T follicular helper cell (primary cell): ENCODE measurements around the gene GPRASP3.
"Not testable (repeated sequence)": the region's sequence is repeated elsewhere in the genome, so short reads cannot be mapped to it uniquely, and the experiment has no call there.

ENCODE experiments used
- DNase-seq: peaks from one replicate; pipeline ENCODE4 v3.0.0-alpha.2; 2020; ENCODE audit warnings: low read depth
- total RNA-seq, 2 experiments: gene quantifications; one replicate each; lab custom pipeline; 2026; lab: John Stamatoyannopoulos, UW

The GPRASP3 gene, protein sequence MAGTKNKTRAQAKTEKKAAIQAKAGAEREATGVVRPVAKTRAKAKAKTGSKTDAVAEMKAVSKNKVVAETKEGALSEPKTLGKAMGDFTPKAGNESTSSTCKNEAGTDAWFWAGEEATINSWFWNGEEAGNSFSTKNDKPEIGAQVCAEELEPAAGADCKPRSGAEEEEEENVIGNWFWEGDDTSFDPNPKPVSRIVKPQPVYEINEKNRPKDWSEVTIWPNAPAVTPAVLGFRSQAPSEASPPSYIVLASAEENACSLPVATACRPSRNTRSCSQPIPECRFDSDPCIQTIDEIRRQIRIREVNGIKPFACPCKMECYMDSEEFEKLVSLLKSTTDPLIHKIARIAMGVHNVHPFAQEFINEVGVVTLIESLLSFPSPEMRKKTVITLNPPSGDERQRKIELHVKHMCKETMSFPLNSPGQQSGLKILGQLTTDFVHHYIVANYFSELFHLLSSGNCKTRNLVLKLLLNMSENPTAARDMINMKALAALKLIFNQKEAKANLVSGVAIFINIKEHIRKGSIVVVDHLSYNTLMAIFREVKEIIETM
- total RNA-seq = 0 to 0.06 reads per million in 2 experiments

DNA sequence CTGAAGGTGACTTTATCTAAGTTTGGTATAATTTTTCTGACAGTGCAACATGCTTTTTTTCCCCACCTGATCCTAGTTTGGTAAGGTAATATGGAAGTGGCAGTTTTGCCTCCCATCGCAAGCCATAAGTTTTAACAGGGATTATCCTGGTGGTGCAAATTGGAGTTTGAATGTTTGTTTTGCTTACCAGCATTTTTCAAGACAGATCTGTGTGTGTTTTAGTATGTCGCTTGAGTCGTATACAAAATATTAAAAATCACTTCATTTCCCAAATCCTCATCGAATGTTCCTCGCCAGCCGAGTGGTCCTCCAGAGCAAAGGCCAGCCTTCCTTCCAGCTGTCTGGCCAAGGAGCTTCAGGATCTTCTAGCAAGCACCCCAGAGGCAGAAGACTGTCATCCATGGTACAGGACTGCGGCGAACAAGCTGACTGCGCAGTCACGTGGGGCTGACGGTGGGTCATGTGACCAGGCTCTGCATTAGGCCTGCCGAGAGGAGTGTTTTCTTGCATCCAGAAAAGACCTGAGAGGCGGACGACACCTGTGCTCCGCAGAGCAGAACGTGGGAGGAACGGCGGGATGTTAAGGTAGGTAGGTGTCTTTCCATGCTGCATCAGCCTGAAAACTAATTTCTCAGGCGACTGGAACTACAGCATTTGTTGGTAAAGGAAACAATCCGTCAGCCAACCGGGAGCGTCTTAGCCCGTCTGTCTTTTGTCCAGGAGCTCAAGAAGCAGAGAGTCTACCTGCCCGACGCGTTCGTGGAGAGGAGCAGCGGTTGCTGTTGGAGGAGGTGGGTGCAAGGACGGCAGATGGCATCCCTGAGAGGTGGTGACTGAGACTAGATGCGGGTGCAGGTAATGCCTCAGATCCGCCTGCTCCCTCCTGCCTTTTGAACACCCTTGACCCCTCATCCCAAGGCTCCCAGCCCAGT, at the start of gene GPRASP3:
Gene GPRASP3 (plus strand): TSS at position 507 of the 932 bp plus-strand sequence. CDS start 28,253 bp downstream, outside the sequence.
- peak; percentile 60 for DNase-seq

DNA sequence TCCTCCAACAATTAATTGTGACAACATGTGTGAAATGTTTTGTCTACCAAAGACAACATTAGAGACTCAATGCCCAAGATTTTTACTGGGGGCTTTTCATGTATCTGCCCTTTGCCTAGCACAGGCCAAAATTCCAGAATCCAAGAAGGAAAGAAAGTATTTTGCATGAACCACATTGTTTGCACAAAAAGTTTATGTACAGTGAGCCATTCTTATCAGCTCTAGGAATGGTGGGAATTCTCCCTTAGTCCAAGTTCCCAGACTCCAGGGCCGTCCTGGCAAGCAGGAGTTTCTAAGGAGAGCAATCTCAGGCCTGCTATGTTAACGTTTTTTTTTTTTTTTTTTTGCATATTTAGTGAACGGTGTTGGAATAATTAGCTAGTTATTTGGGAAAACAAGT, 47.7 kb upstream of the GPRASP3 start:
- DNase-seq = no peak

DNA sequence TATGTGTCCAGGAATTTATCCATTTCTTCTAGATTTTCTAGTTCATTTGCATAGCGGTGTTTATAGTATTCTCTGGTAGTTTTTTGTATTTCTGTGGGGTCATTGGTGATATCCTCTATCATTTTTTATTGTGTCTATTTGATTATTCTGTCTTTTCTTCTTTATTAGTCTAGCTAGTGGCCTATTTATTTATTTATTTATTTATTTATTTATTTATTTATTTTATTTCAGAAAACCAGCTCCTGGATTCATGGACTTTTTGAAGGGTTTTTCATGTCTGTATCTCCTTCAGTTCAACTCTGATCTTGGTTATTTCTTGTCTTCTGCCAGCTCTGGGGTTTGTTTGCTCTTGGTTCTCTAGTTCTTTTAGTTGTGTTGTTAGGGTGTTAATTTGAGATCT, 43.1 kb upstream of the GPRASP3 start:
- DNase-seq = not testable (repeated sequence)

DNA sequence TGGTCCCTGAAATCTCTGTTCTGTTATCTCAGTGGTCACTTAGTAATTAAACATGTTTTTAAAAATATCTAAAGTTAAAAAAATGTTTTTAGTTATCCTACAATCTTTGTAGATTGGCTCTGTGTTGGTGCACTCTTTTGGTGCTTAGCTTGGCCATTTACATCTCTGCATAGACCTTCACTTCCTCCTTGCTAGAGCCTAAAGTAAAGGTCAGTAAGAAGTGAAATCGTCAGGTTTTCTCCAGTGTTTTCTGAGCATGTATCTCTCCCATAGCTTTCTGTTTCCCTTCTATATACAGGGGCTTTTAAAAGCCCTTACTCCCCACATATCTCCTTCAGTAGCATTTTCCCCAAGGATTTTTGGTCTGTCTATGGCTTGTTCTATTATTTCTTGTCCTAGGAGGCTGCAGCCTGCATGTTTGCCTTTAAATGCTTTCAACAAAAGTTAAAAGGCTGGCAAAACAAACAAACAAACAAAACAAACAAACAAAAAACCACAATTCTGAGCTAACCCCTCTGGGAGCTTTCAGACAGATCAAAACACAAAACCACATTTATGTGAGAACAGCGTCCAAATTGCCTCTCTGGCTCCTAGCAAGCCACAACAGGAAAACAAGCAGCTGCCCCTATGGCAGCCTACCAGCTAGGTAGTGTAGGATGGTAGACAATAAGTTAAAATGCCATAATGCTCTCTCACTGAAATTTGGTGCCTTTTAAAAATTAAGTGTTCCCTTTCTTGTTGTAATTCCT, 35.6 kb upstream of the GPRASP3 start:
- no peak for DNase-seq

- DNase-seq = no peak
These were observed 25.8 kb upstream of the GPRASP3 start for GRCh38 chrX:102694749-102695148.

DNA sequence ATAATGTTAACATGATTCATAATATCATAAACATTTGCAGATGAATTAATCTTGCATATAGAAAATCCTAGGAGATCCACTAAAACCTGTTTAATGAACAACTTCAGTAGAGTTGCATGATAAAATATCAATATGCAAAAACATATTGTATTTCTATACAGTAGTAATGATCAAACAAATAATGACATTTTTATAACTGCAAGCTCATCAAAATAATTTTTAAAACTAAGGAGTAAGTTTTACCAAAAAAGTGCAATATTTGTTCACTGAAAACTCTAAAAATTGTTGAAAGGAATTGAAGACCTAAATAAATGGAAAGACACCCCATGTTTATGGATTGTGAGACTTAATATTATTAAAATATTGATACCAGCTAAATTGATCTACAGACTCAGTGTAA, 24.2 kb upstream of the GPRASP3 start:
- DNase-seq = no peak

- no peak for DNase-seq
These were observed 23.0 kb upstream of the GPRASP3 start for GRCh38 chrX:102697494-102697893.

- no peak for DNase-seq
These were observed 11.6 kb upstream of the GPRASP3 start for GRCh38 chrX:102708900-102709299.

- DNase-seq = no peak
These were observed 8.7 kb upstream of the GPRASP3 start for GRCh38 chrX:102711872-102712215.

GRCh38 chrX:102712216-102712966, 8.2 kb upstream of the GPRASP3 start, which contains the start of gene GPRASP2:
Gene GPRASP2, plus strand, starts transcription at chrX:102712448. Its CDS starts 2,422 bp downstream, at chrX:102714870.
- DNase-seq = peak; percentile 27

GRCh38 chrX:102712981-102713625, 7.4 kb upstream of the GPRASP3 start:
- DNase-seq = no peak

- no peak for DNase-seq
These were observed 5.5 kb upstream of the GPRASP3 start for GRCh38 chrX:102714994-102715393.

GRCh38 chrX:102715967-102716366, 4.6 kb upstream of the GPRASP3 start:
- DNase-seq = no peak

GRCh38 chrX:102721169-102721506, 595 bp downstream of the GPRASP3 start:
- DNase-seq = not testable (repeated sequence)

DNA sequence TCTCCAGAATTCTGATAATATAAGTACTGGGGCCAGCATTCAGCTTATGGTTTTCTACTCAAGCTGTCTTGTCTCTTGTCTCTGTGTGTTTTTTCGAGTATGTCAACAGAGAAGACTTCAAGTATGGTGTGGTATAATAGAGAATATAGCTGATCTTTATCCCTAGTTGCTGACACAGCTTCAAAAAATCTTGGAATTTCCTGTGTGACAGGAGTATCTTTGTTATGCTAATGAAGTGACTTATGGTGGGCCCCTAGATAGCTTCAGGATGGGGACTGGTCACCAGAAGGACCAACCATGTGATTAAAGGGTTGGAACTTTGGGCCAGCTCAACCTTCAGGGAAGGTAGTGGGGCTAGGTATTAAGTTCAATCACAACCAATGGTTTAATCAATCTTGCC, 2.9 kb downstream of the GPRASP3 start:
- no peak for DNase-seq

- DNase-seq = no peak
These were observed 7.2 kb downstream of the GPRASP3 start for GRCh38 chrX:102727761-102728160.

DNA sequence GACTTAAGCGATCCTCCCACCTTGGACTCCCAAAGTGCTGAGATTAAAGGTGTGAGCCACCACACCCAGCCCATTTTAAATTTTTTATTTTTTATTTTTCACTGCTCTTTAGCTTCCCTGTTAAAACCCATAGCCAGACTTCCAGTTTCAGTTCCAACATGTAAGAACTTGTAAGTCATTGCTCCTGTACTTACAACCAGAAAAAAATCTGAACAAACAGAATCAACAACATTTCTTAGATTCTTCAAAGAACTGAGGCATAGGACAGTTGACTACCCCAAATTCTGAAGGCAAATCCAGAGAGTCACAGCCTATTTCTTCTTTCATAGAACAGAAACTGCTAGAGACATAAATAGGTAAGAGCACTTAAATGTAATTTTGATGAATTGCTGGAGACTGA, 8.1 kb downstream of the GPRASP3 start:
- DNase-seq = no peak

DNA sequence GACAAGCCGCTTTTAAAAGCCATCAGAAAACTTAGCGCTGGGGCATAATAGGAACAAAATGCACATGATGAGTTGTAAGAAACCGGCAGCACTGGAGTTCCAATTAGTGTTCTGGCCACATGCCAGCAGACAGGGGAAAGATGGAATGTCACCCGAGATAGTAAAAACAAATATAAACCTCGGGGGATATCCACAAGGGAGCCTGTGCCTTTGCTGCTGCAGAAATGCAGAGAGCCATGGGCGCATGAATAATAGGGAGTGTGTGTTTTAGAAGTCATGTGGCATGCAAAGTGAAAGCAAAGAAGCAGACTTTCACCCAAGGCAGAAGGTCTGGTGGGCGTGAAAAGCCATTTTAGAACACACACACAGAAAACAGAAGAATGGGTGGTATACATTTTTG, 19.1 kb downstream of the GPRASP3 start:
- DNase-seq = no peak

DNA sequence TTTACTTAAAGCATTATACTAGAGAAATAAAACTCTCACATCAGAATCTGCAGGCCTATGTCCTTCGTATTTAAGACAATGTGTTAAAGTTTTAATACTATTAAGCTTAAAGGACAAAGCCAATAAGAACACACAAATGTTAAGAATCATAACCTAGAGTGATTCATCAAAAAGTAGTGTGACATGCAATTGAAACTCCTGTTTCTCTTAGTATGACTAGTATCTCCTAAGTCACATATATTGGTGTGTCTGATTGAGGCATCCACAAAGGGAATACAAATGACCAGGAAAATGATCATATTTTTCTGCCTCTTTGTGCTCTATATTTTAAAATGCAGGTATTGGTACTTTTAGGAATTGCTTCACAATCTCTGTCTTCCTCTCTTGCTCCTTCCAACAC, 23.8 kb downstream of the GPRASP3 start:
- DNase-seq = no peak

GRCh38 chrX:102745513-102745856, 24.9 kb downstream of the GPRASP3 start:
- DNase-seq = no peak
